GM12891 (cell line): ENCODE measurements around the gene ZNF263.

ENCODE experiments used
- DNase-seq: peaks from one replicate; pipeline ENCODE4 v3.0.0; 2011; ENCODE audit warnings: low spot score; ENCODE audit not compliant: insufficient read length
- FAIRE-seq: peaks from 2 replicates; lab custom pipeline; 2011; peaks lifted over from hg19 to GRCh38; lab: Jason Lieb, UNC
- PAX5 ChIP-seq: IDR thresholded peaks from 2 replicates; pipeline ENCODE4 v1.6.1; 2011; ENCODE audit warnings: low read length, moderate library complexity, mild to moderate bottlenecking; ENCODE audit not compliant: insufficient read depth, severe bottlenecking
- POLR2A ChIP-seq: IDR thresholded peaks from 2 replicates; pipeline ENCODE4 v1.6.1; 2011; ENCODE audit warnings: low read depth, low read length, control low read depth
- POLR2AphosphoS5 ChIP-seq: IDR thresholded peaks from 2 replicates; pipeline ENCODE4 v1.6.1; 2011; ENCODE audit warnings: low read depth, low read length, control low read depth
- POU2F2 ChIP-seq: IDR thresholded peaks from 2 replicates; pipeline ENCODE4 v1.6.1; 2011; ENCODE audit warnings: low read depth, mild to moderate bottlenecking, control low read depth, low read length, moderate library complexity
- SPI1 ChIP-seq: IDR thresholded peaks from 2 replicates; pipeline ENCODE4 v1.6.1; 2011; ENCODE audit warnings: low read depth, low read length, control low read depth
- TAF1 ChIP-seq: IDR thresholded peaks from 2 replicates; pipeline ENCODE4 v1.6.1; 2011; ENCODE audit warnings: low read depth, low read length, control low read depth

The ZNF263 gene

GRCh38 chr16:3248596-3248995 lies 34.7 kb upstream of the ZNF263 start:
- TF ChIP-seq POLR2A, result no peak
- TF ChIP-seq PAX5, result no peak
- TF ChIP-seq SPI1, result no peak
- no peak for TF ChIP-seq POU2F2
- TF ChIP-seq TAF1, result no peak
- no peak for FAIRE-seq
- no peak for DNase-seq

- TF ChIP-seq POLR2AphosphoS5, result no peak
- no peak for TF ChIP-seq PAX5
- TF ChIP-seq POLR2A, result no peak
- TF ChIP-seq SPI1, result no peak
- no peak for TF ChIP-seq TAF1
- no peak for TF ChIP-seq POU2F2
- DNase-seq, result no peak
- no peak for FAIRE-seq
These were observed 34.3 kb upstream of the ZNF263 start for GRCh38 chr16:3249020-3249419.

- no peak for DNase-seq
- no peak for TF ChIP-seq POLR2A
- TF ChIP-seq TAF1, result no peak
- no peak for TF ChIP-seq POLR2AphosphoS5
- no peak for TF ChIP-seq POU2F2
- no peak for TF ChIP-seq PAX5
- TF ChIP-seq SPI1, result no peak
- no peak for FAIRE-seq
These were observed 33.8 kb upstream of the ZNF263 start for GRCh38 chr16:3249451-3249850.

- no peak for TF ChIP-seq POU2F2
- TF ChIP-seq POLR2A, result no peak
- no peak for TF ChIP-seq TAF1
- no peak for TF ChIP-seq POLR2AphosphoS5
- no peak for TF ChIP-seq PAX5
- TF ChIP-seq SPI1, result no peak
- FAIRE-seq (no peak), DNase-seq (no peak)
These were observed 30.3 kb upstream of the ZNF263 start for GRCh38 chr16:3252967-3253366.

GRCh38 chr16:3254309-3254708 lies 29.0 kb upstream of the ZNF263 start:
- DNase-seq, result no peak
- TF ChIP-seq POU2F2 (no peak), SPI1 (no peak), PAX5 (no peak), POLR2A (no peak), POLR2AphosphoS5 (no peak), TAF1 (no peak)
- no peak for FAIRE-seq

- TF ChIP-seq TAF1 (no peak), PAX5 (no peak), POLR2AphosphoS5 (no peak), SPI1 (no peak), POLR2A (no peak), POU2F2 (no peak)
- DNase-seq (no peak), FAIRE-seq (no peak)
These were observed 27.0 kb upstream of the ZNF263 start, which contains the start of gene MEFV for GRCh38 chr16:3256146-3256865. Gene MEFV (minus strand): TSS chr16:3256633. CDS start chr16:3256587, 46 bp downstream.

DNA sequence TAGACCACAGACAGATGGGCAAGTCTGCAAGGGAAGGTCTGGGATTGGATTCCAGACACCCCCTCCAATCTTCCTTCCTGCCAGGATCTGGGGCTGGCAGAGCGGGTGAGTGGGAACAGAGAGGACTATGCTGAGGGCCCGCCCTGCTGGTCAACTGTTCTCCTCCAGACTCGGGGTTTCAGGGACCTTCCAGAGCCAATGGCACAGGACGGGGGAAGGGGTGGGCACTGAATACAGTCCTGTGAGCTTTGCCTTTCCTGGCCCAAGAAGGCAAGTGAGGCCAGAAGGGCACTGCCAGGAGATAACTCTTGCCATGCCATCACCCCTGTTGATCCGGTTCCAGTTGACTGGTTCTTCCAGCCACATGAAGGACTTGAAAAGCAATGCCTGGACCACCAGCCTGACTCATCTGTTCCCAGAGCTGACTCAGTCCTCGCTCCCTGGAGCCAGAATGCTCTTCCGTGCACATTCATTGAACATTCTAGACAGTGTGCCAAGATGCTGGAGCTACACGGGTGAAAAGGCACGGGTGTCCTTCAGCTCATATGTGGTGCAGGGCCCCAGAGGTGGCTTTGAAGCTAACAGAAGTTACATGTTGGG lies 26.3 kb upstream of the ZNF263 start:
- FAIRE-seq, result no peak
- no peak for DNase-seq
- TF ChIP-seq POU2F2 (no peak), SPI1 (no peak), POLR2A (no peak), POLR2AphosphoS5 (no peak), PAX5 (no peak), TAF1 (no peak)

DNA sequence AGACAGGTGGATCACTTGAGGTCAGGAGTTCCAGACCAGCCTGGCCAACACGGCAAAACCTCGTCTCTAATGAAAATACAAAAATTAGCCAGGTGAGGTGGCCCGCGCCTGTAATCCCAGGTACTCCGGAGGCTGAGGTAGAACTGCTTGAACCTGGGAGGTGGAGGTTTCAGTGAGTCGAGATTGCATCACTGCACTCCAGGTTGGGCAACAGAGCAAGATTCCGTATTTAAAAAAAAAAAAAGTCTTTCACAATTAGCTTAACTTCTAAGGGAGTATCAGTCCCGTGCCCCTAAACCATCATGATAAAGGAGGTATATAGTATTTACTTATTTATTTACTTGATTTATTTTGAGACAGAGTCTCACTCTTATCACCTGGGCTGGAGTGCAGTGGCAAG lies 23.5 kb upstream of the ZNF263 start:
- TF ChIP-seq POU2F2, result no peak
- TF ChIP-seq TAF1, result no peak
- no peak for TF ChIP-seq POLR2AphosphoS5
- TF ChIP-seq SPI1, result no peak
- no peak for TF ChIP-seq PAX5
- TF ChIP-seq POLR2A, result no peak
- FAIRE-seq (no peak), DNase-seq (no peak)

GRCh38 chr16:3262517-3262916 lies 20.8 kb upstream of the ZNF263 start:
- FAIRE-seq (no peak), DNase-seq (no peak)
- TF ChIP-seq POLR2AphosphoS5 (no peak), PAX5 (no peak), TAF1 (no peak), POLR2A (no peak), POU2F2 (no peak), SPI1 (no peak)
